NOMO-1 treated with dmso at 0.1 percent for 144 hours (cell line): ENCODE results near the gene RPL23.
A peak's percentile ranks its signal among the peaks of the same experiment; 100 is the strongest.

ENCODE experiments used
- DNase-seq: peaks from one replicate; lab custom pipeline; 2025; ENCODE audit not compliant: unreplicated experiment; lab: John Stamatoyannopoulos, UW

Gene RPL23

DNA sequence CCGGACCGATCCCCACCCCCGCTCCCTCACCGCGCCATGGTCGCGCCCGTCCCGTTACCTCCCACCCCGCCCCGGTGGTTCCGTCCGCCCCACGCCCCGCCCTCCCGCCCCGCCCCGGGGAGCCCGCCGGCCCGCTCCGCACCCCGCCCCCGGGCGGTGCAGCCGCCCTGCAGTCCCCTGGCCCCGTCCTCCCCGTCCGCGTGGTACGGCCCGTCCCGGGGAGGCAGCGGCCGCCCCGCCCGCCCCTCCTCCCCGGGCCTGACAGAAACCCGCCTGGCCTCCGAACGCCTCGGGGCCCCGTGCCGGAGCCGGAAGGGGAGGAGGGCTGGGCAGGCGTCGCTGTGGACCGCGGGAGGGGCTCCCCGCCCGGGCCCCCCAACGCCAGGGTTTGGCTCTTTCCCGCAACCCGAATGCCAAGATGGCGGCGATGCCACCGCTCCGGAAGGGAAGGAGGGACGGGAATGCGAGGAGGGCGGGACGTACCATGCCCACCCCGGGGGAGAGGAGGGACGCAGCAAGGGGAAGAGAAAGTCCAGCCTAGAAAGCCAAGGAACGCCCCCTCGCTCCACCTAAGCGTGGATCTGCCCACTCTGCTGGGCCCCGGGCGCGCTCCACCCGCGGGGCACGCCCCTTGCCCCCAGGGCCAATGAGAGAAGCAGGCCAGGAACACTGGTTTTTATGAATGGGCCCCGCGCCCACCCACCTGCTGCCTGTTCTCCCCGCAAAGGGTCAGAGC is 53.9 kb downstream of the RPL23 start, which contains the start of gene PIP4K2B:
TSS of gene PIP4K2B (minus strand) at position 56 of the 736 bp plus-strand sequence. CDS start 132 bp downstream, outside the sequence.
- DNase-seq, result peak; percentile 94

DNA sequence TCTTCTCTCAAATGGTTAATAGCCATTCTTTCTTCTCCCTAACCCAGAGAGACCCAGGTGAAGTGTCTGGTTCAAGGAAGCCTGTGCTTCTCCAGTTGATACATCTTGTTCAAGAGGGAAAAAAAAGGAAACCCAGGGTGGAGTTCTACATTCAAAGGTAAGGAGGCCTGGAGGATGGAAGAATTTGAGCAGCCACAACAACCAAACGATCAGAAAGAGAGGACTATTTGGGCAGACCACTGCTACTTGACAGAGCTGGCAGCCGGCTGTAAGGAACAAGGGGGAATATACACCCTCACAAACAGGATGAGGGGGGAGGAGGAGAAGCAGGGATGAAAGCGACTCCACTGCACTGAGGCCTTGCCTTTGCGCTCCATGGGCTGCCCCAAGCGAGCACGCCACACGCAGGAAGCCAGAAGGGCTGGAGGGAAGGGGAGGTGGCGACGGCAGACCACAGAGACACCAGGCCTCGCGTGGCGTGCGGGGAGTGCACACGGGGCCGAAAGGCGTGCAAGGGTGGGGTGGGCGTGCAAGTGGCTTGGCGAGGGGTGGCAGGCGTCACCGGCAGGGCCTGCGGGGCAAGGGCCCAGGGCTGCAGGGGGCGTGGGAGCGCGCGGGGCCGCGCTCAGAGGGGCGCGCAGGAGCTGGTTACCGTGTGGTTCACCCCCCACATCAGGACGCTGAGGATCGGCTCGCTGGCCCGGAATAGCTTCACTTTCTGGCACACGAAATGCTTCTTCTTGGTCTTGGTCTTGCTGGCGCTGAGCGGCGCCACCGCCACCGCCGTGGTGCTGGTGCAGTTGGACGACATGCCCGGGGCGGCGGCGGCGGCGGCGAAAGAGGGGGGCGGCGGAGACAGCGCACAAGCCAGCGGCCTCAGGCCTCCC is 54.7 kb downstream of the RPL23 start:
- DNase-seq, result peak; percentile 67
